ENCODE results near the gene FAM131B. TPM values are rescaled to one million over a fixed set of nuclear protein-coding genes. Genes with fewer than 3 reads are reported as not detected.
A peak's percentile ranks its signal among the peaks of the same experiment; 100 is the strongest.

The FAM131B gene
- total RNA-seq = 0.44 and 1.1 TPM in 2 replicates

GRCh38 chr7:143362131-143363015, at the start of gene FAM131B:
FAM131B (minus strand) TSS chr7:143362713; CDS start chr7:143362603, 110 bp downstream.

DNA sequence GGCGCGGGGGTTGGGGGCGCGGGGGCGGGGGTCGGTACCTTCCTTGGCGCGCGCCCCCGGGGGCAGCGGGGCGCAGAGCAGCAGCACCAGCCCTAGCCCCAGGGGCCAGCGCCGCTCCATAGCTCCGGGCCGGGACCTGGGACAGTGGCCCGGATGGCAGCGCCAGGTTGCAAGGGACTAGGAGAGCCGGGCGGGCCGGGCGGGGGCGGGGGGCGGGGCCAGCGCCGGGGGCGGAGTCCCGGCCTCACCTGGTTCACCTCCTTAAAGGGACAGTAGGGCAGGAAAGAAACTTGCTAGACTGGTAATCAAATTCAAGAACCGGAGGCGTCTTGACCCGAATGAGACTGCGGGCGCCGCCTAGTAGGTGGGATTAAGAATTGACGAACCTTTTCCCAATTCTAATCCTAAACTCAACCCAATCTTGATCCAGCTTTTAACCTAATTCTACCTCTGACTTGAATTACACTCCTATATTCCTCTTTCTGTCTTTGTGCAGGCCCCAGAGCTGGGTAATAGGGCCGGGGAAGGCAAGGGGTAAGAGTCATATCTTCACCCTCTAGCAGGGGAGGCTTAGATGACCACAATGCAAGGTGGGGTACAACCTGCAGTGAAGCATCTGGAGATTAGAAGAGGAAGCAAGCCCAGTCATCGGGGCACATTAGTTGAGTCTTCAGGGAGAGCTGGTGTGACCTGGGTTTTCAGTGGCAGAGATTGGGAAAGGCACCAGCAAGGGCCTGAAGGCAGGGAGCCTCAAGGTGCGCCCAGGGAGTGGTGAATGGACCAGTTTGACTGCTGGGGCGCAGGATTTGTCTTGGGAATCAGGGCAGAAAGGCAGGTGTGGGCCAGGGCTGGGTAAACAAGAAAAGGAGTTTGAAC, 46.4 kb upstream of the FAM131B start, which contains the start of gene EPHA1:
EPHA1 (minus strand) TSS at position 171 of the 876 bp plus-strand sequence; CDS start at position 120, 51 bp downstream.

DNA sequence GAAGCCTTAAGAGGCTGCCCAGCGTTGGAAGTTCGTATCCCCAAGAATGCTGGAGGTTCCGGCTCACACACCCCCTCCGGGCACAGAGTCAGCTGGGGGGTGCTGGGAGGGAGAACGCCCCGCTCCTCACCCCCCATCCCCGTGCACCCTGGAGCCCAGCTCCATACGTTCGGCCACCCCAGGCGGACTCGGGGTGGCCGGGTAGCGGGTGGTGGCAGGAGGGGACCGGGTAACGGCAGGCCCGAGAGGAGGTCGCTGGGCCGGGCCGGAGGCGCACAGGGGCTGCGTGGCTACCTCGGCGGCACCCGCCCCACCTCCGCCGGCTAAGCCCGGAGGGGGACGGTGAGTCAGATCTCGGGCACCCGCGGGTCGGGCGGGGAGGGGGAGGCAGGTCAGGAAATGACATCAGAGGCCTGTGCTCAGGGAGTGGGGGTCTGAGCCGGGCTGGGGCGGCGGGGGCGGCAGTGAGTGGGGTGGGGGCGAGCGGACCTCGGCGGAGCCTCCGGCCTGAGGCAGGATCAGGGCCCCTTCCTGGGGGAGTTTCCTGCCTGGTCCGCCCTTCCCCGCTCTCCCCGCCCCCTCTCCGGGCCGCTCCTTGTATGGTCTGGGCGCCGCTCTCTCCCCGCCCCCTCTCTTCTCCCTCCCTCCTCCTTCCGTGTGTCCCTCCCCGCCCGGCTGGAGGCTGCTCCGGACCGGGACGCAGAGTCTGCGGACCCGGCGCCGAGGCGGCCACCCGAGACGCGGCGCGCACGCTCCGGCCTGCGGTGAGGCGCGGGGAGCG, 18.3 kb upstream of the FAM131B start, which contains the start of gene ZYX:
ZYX (plus strand) TSS at position 700 of the 781 bp plus-strand sequence. CDS start 227 bp downstream, outside the sequence.

GRCh38 chr7:143315776-143316175, 46.7 kb downstream of the FAM131B start, which contains the start of gene CLCN1:
CLCN1 (plus strand) TSS chr7:143316111; CDS start chr7:143316213, 102 bp downstream.

Small RNA genes lying within 50 kb of the gene (small RNA-seq; reads per million reads assigned to genes)
- gene MIR6892 (ENCODE audit: low replicate concordance) = 0.62 reads per million, percentile 26 among the genes with 10 or more reads in this experiment

Other genes with a start within 250 kb of the FAM131B start
- gene PIP, start 230.6 kb downstream of the FAM131B start, total RNA-seq = not detected in 2 replicates
- not detected in 2 replicates for gene TAS2R39, start 179.3 kb downstream of the FAM131B start, total RNA-seq
- gene TAS2R40, start 140.7 kb downstream of the FAM131B start, total RNA-seq = not detected in 2 replicates
- gene GSTK1, start 99.3 kb downstream of the FAM131B start, total RNA-seq = 62.4 and 63.2 TPM in 2 replicates
- gene TMEM139, start 77.8 kb downstream of the FAM131B start, total RNA-seq = not detected in 2 replicates
- gene CASP2, start 74.4 kb downstream of the FAM131B start, total RNA-seq = 8.3 and 15.0 TPM in 2 replicates
- not detected in 2 replicates for gene CLCN1, start 46.6 kb downstream of the FAM131B start, total RNA-seq
- 86.7 and 119 TPM in 2 replicates for gene ZYX, start 18.6 kb upstream of the FAM131B start, total RNA-seq
- gene EPHA1, start 46.1 kb upstream of the FAM131B start, total RNA-seq = 0.43 TPM in 1 of 2 replicates, not detected in the other
- 0.29 TPM in 1 of 2 replicates, not detected in the other for gene TAS2R60, start 80.7 kb upstream of the FAM131B start, total RNA-seq
- gene TAS2R41, start 115.2 kb upstream of the FAM131B start, total RNA-seq = 0.29 TPM in 1 of 2 replicates, not detected in the other
- gene CTAGE15, start 209.1 kb upstream of the FAM131B start, total RNA-seq = under 0.01 and 0.43 TPM in 2 replicates